ENCODE results near the gene MYG1. TPM values are rescaled to one million over a fixed set of nuclear protein-coding genes. Genes with fewer than 3 reads are reported as not detected.
"Not testable (repeated sequence)": the region's sequence is repeated elsewhere in the genome, so short reads cannot be mapped to it uniquely, and the experiment has no call there.

Gene MYG1
- total and polyA plus RNA-seq, 8 donors, result 16.0 to 120 (median 31.9) TPM

- H3K4me1 ChIP-seq, result peaks cover 24 to 49% (median 43%) of the 10 kb centered on the region in 4 donors
- H3K27me3 ChIP-seq, result no peaks in the 10 kb centered on the region
- WGBS, 5 donors, result 1 to 2% (median 2%) methylated on average over 29 to 42 of the region's 42 CpGs
- peak within 1 kb of the TSS; percentile 83 to 93 (median 89) for H3K27ac ChIP-seq
- peak within 1 kb of the TSS; percentile 73 to 92 (median 83) for H3K4me3 ChIP-seq
- H3K36me3 ChIP-seq, result peaks cover 7 to 23% (median 16%) of the 10 kb centered on the region in 4 donors
- no peaks in the 10 kb centered on the region for H3K9me3 ChIP-seq
- peak; percentile 88 to 97 for DNase-seq
- intact Hi-C loops (cut with DNase I; ENCODE audit: low total_unique reads), result no loop called here
- peak; percentile 77 to 97 (median 78) for TF ChIP-seq POLR2AphosphoS5 (IDR thresholded peaks at IDR 0.05)
- TF ChIP-seq POLR2A (IDR thresholded peaks at IDR 0.05), result peak in 2 of 4 donors; percentile 24 to 34
- no peak for TF ChIP-seq EP300 (IDR thresholded peaks at IDR 0.05)
- peak in 1 of 7 experiments; percentile 9 for TF ChIP-seq CTCF (IDR thresholded peaks at IDR 0.05)
These were observed 4.2 kb upstream of the MYG1 start, which contains the start of gene PFDN5 for GRCh38 chr12:53295070-53295890. PFDN5 (plus strand) TSS chr12:53295542; CDS start chr12:53295568, 26 bp downstream.

- H3K27me3 ChIP-seq, result no peaks in the 10 kb centered on the region
- H3K27ac ChIP-seq, result peak overlapping the region; percentile 83 to 93 (median 89)
- DNase-seq, result no peak
- peaks cover 30 to 55% (median 48%) of the 10 kb centered on the region in 4 donors for H3K4me1 ChIP-seq
- H3K36me3 ChIP-seq, result peaks cover 7 to 22% (median 16%) of the 10 kb centered on the region in 4 donors
- intact Hi-C loops (cut with DNase I; ENCODE audit: low total_unique reads), result no loop called here
- peak overlapping the region; percentile 73 to 92 (median 83) for H3K4me3 ChIP-seq
- TF ChIP-seq POLR2A (IDR thresholded peaks at IDR 0.05) (no peak), CTCF (IDR thresholded peaks at IDR 0.05) (no peak), POLR2AphosphoS5 (IDR thresholded peaks at IDR 0.05) (no peak), EP300 (IDR thresholded peaks at IDR 0.05) (no peak)
- 2 to 4% (median 3%) methylated on average over 12 of the region's 12 CpGs for WGBS, 5 donors
- H3K9me3 ChIP-seq, result no peaks in the 10 kb centered on the region
These were observed 3.6 kb upstream of the MYG1 start for GRCh38 chr12:53295891-53296219.

- Histone ChIP-seq H3K4me1 (peaks cover 34 to 67% (median 58%) of the 10 kb centered on the region in 4 donors), H3K27ac (peak overlapping the region in 3 of 5 donors; percentile 1 to 90 (median 89)), H3K36me3 (peaks cover 7 to 33% (median 28%) of the 10 kb centered on the region in 4 donors)
- H3K27me3 ChIP-seq; DNase-seq; intact Hi-C loops (cut with DNase I; ENCODE audit: low total_unique reads); H3K4me3 ChIP-seq; H3K9me3 ChIP-seq: not testable (repeated sequence)
- 93 to 94% (median 93%) methylated on average over 10 of the region's 10 CpGs for WGBS, 5 donors
These were observed 2.4 kb upstream of the MYG1 start for GRCh38 chr12:53297106-53297505.

- intact Hi-C loops (cut with DNase I; ENCODE audit: low total_unique reads), result no loop called here
- Histone ChIP-seq H3K36me3 (peaks cover 11 to 44% (median 38%) of the 10 kb centered on the region in 4 donors), H3K9me3 (no peaks in the 10 kb centered on the region), H3K4me3 (peak overlapping the region in 1 of 4 donors; percentile 2), H3K4me1 (peaks cover 43 to 78% (median 65%) of the 10 kb centered on the region in 4 donors), H3K27me3 (no peaks in the 10 kb centered on the region), H3K27ac (peak overlapping the region in 4 of 5 donors; percentile 1 to 89 (median 76))
- 36 to 66% (median 55%) methylated on average over 5 of the region's 5 CpGs for WGBS, 5 donors
- TF ChIP-seq EP300 (IDR thresholded peaks at IDR 0.05) (no peak), POLR2AphosphoS5 (IDR thresholded peaks at IDR 0.05) (no peak), CTCF (IDR thresholded peaks at IDR 0.05) (no peak), POLR2A (IDR thresholded peaks at IDR 0.05) (no peak)
- no peak for DNase-seq
These were observed 1.3 kb upstream of the MYG1 start for GRCh38 chr12:53298164-53298563.
